ENCODE measurements around the gene BFAR. TPM values are rescaled to one million over a fixed set of nuclear protein-coding genes. Genes with fewer than 3 reads are reported as not detected.

BFAR gene
- polyA plus RNA-seq, 2 of the 4 experiments (the other 2 are of a cell fraction) = 74.8 to 93.3 TPM

DNA sequence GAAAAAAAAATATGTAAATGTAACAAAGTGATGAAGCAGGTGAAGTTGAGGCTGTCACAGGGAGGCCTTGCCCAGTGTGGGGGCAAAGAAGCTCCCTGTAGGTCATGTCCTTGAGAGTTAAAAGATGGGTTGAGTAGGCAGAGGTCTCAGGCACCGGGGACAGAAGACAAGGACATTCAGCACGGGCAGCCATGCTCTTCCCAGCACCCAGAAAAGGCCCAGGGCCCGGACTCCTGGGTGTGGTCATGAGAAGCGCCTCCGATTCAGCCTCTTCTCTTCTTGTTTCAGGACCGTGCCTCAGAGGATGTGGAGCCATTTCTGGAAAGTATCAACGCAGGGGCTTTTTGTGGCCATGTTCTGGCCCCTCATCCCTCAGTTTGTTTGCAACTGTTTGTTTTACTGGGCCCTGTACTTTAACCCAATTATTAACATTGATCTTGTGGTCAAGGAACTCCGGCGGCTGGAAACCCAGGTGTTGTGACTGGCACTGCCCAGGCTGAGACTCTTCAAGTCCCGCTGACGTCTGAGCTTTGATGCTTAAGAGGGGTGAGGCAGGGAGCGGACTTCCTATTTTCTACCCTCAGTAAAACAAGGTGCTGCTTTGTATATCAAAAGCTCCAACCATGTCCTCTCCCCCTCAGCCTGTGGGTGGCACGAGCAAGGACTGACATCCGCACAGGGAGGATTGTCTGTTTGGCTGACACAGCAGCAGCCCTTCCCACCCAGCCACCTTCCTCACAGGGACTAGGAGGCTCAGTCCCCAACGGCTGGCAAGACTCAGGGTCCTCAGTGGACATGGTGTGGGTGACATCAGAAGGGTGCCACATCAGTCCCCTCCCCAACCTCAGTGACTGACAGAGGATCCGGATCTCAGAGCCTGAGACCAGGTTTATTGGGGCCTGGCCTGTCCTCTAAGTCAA, 34.9 kb downstream of the BFAR start:
- WGBS (ENCODE audit: missing lambda C conversion rate) = 89% methylated on average over 16 of the region's 16 CpGs
- CTCF ChIA-PET = interaction anchor here (1.5 kb wide), 1 partner anchor 17 kb away, joined by 5 read pairs; no protein-coding TSS in a partner anchor

DNA sequence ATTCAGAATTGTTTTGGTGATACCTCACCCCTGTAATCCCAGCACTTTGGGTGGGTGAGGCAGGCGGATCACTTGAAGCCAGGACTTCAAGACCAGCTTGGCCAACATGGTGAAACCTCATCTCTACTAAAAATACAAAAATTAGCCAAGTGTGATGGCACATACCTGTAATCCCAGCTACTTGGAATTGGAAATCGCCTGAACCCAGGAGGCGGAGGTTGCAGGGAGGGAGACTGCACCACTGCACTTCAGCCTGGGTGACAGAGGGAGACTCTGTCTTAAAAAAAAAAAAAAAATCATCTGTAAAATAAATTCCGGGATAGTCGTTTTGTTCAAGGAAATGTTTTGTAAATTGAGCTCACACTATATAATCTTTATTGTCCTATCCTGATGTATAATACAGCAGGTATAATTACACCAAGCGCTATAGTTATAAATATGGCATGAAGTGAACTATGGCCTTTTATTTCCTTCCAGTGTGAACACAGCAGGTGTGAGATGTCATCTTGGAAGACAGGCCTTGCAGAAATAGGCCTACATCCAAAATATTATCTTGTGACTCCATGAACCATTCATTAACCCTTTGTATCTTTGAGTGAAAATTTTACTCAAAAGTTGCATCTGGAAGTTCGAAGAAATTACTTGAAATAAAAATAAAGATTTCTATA, 35.9 kb downstream of the BFAR start:
- FAIRE-seq = no peak
- H3K4me2 ChIP-seq = no peak overlapping the region
- H3K4me1 ChIP-seq = peaks cover 5% of the 10 kb centered on the region; the same call in 1 of the 3 replicates
- TF ChIP-seq, protein P1, sequence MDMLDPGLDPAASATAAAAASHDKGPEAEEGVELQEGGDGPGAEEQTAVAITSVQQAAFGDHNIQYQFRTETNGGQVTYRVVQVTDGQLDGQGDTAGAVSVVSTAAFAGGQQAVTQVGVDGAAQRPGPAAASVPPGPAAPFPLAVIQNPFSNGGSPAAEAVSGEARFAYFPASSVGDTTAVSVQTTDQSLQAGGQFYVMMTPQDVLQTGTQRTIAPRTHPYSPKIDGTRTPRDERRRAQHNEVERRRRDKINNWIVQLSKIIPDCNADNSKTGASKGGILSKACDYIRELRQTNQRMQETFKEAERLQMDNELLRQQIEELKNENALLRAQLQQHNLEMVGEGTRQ (IDR thresholded peaks at IDR 0.05) = no peak
- TF ChIP-seq MYC (IDR thresholded peaks at IDR 0.05; ENCODE audit: borderline replicate concordance, low read length) (no peak), NPAS2 (CRISPR knock-in tag; IDR thresholded peaks at IDR 0.05; ENCODE audit: borderline replicate concordance) (no peak), CBX2 (IDR thresholded peaks at IDR 0.05; ENCODE audit: borderline replicate concordance, low read depth) (no peak), POLR2AphosphoS2 (conservative IDR thresholded peaks at IDR 0.05; ENCODE audit: low read length) (no peak), MAFK (IDR thresholded peaks at IDR 0.05; ENCODE audit: partially characterized antibody) (no peak), SMC3 (IDR thresholded peaks at IDR 0.05) (no peak), EP300 (IDR thresholded peaks at IDR 0.05) (no peak), POLR2A (IDR thresholded peaks at IDR 0.05; ENCODE audit: low read length) (no peak), ZSCAN20 (CRISPR knock-in tag; IDR thresholded peaks at IDR 0.05) (no peak), TP53 (CRISPR knock-in tag; IDR thresholded peaks at IDR 0.05) (no peak)
- TF ChIP-seq, protein P2, sequence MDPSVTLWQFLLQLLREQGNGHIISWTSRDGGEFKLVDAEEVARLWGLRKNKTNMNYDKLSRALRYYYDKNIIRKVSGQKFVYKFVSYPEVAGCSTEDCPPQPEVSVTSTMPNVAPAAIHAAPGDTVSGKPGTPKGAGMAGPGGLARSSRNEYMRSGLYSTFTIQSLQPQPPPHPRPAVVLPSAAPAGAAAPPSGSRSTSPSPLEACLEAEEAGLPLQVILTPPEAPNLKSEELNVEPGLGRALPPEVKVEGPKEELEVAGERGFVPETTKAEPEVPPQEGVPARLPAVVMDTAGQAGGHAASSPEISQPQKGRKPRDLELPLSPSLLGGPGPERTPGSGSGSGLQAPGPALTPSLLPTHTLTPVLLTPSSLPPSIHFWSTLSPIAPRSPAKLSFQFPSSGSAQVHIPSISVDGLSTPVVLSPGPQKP (IDR thresholded peaks at IDR 0.05; ENCODE audit: low read depth, low read length) = no peak
- TF ChIP-seq, protein P3, sequence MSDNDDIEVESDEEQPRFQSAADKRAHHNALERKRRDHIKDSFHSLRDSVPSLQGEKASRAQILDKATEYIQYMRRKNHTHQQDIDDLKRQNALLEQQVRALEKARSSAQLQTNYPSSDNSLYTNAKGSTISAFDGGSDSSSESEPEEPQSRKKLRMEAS (IDR thresholded peaks at IDR 0.05) = no peak
- TF ChIP-seq, protein P4, sequence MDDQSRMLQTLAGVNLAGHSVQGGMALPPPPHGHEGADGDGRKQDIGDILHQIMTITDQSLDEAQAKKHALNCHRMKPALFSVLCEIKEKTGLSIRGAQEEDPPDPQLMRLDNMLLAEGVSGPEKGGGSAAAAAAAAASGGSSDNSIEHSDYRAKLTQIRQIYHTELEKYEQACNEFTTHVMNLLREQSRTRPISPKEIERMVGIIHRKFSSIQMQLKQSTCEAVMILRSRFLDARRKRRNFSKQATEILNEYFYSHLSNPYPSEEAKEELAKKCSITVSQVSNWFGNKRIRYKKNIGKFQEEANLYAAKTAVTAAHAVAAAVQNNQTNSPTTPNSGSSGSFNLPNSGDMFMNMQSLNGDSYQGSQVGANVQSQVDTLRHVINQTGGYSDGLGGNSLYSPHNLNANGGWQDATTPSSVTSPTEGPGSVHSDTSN (IDR thresholded peaks at IDR 0.05) = no peak
- CTCF ChIA-PET = no interaction called here
- WGBS (ENCODE audit: missing lambda C conversion rate) = 92% methylated on average over 7 of the region's 7 CpGs
- POLR2A ChIA-PET = no interaction called here
- H3K27ac ChIP-seq = no peak overlapping the region
- no peak overlapping the region for H3K4me3 ChIP-seq
- DNase-seq (ENCODE audit: low read depth in 1 of 2, low spot score in 1 of 2) = no peak
- ATAC-seq = no peak
- H3K9me3 ChIP-seq = no peaks in the 10 kb centered on the region

More for the DNA sequence above, 34.9 kb downstream of the BFAR start:
- no peak overlapping the region for H3K4me2 ChIP-seq
- POLR2A ChIA-PET = no interaction called here
- no peaks in the 10 kb centered on the region for H3K9me3 ChIP-seq
- H3K4me1 ChIP-seq = peaks cover 5% of the 10 kb centered on the region; the same call in 1 of the 3 replicates
- ATAC-seq = no peak
- H3K4me3 ChIP-seq = no peak overlapping the region
- FAIRE-seq = no peak
- H3K27ac ChIP-seq = no peak overlapping the region
- DNase-seq (ENCODE audit: low read depth in 1 of 2, low spot score in 1 of 2) = no peak
- TF ChIP-seq SREBF2 (IDR thresholded peaks at IDR 0.05) (no peak), ZNF302 (CRISPR knock-in tag; IDR thresholded peaks at IDR 0.05) (no peak), MYC (IDR thresholded peaks at IDR 0.05; ENCODE audit: borderline replicate concordance, low read length) (no peak), TFCP2L1 (CRISPR knock-in tag; IDR thresholded peaks at IDR 0.05) (no peak), KDM5A (IDR thresholded peaks at IDR 0.05) (no peak), CHD2 (IDR thresholded peaks at IDR 0.05; ENCODE audit: low read length, partially characterized antibody) (no peak)
- TF ChIP-seq, protein P5, sequence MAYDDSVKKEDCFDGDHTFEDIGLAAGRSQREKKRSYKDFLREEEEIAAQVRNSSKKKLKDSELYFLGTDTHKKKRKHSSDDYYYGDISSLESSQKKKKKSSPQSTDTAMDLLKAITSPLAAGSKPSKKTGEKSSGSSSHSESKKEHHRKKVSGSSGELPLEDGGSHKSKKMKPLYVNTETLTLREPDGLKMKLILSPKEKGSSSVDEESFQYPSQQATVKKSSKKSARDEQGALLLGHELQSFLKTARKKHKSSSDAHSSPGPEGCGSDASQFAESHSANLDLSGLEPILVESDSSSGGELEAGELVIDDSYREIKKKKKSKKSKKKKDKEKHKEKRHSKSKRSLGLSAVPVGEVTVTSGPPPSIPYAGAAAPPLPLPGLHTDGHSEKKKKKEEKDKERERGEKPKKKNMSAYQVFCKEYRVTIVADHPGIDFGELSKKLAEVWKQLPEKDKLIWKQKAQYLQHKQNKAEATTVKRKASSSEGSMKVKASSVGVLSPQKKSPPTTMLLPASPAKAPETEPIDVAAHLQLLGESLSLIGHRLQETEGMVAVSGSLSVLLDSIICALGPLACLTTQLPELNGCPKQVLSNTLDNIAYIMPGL (CRISPR knock-in tag; IDR thresholded peaks at IDR 0.05; ENCODE audit: borderline replicate concordance) = no peak
- TF ChIP-seq, protein P6, sequence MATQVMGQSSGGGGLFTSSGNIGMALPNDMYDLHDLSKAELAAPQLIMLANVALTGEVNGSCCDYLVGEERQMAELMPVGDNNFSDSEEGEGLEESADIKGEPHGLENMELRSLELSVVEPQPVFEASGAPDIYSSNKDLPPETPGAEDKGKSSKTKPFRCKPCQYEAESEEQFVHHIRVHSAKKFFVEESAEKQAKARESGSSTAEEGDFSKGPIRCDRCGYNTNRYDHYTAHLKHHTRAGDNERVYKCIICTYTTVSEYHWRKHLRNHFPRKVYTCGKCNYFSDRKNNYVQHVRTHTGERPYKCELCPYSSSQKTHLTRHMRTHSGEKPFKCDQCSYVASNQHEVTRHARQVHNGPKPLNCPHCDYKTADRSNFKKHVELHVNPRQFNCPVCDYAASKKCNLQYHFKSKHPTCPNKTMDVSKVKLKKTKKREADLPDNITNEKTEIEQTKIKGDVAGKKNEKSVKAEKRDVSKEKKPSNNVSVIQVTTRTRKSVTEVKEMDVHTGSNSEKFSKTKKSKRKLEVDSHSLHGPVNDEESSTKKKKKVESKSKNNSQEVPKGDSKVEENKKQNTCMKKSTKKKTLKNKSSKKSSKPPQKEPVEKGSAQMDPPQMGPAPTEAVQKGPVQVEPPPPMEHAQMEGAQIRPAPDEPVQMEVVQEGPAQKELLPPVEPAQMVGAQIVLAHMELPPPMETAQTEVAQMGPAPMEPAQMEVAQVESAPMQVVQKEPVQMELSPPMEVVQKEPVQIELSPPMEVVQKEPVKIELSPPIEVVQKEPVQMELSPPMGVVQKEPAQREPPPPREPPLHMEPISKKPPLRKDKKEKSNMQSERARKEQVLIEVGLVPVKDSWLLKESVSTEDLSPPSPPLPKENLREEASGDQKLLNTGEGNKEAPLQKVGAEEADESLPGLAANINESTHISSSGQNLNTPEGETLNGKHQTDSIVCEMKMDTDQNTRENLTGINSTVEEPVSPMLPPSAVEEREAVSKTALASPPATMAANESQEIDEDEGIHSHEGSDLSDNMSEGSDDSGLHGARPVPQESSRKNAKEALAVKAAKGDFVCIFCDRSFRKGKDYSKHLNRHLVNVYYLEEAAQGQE (IDR thresholded peaks at IDR 0.05) = no peak

Measured in A549 (cell line).